22Rv1 (cell line): Measurements from ENCODE around the gene C6orf62.
"Not testable (repeated sequence)": the region's sequence is repeated elsewhere in the genome, so short reads cannot be mapped to it uniquely, and the experiment has no call there.

Experiments
- ZFX ChIP-seq: fragments of 450-650 bp; IDR thresholded peaks from 2 replicates; pipeline ENCODE4 v1.6.1; 2017; ENCODE audit warnings: antibody characterized with exemption, borderline replicate concordance
- TF ChIP-seq, protein P1 (sequence below): fragments of 450-650 bp; IDR thresholded peaks from 2 replicates; pipeline ENCODE4 v1.5.1; 2017; ENCODE audit warnings: mild to moderate bottlenecking

DNA sequence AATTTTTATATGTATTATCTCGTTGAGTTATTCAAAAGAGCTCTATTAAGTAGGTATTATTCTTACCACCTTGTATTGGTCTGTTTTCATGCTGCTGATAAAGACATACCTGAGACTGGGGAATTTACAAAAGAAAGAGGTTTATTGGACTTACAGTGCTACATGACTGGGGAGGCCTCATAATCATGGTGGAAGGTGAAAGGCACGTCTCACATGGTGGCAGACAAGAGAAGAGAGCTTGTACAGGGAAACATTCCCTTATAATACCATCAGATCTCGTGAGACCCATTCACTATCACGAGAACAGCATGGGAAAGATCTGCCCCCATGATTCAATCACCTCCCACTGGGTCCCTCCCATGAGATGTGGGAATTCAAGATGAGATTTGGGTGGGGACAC is 35.4 kb upstream of the C6orf62 start:
- TF ChIP-seq, protein P1, sequence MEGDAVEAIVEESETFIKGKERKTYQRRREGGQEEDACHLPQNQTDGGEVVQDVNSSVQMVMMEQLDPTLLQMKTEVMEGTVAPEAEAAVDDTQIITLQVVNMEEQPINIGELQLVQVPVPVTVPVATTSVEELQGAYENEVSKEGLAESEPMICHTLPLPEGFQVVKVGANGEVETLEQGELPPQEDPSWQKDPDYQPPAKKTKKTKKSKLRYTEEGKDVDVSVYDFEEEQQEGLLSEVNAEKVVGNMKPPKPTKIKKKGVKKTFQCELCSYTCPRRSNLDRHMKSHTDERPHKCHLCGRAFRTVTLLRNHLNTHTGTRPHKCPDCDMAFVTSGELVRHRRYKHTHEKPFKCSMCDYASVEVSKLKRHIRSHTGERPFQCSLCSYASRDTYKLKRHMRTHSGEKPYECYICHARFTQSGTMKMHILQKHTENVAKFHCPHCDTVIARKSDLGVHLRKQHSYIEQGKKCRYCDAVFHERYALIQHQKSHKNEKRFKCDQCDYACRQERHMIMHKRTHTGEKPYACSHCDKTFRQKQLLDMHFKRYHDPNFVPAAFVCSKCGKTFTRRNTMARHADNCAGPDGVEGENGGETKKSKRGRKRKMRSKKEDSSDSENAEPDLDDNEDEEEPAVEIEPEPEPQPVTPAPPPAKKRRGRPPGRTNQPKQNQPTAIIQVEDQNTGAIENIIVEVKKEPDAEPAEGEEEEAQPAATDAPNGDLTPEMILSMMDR: not testable (repeated sequence)
- TF ChIP-seq ZFX: not testable (repeated sequence)
